ENCODE measurements around the gene C1D. TPM values are rescaled to one million over a fixed set of nuclear protein-coding genes. Genes with fewer than 3 reads are reported as not detected.

C1D gene
- total RNA-seq, 1 donor from 2014 or later: not detected

DNA sequence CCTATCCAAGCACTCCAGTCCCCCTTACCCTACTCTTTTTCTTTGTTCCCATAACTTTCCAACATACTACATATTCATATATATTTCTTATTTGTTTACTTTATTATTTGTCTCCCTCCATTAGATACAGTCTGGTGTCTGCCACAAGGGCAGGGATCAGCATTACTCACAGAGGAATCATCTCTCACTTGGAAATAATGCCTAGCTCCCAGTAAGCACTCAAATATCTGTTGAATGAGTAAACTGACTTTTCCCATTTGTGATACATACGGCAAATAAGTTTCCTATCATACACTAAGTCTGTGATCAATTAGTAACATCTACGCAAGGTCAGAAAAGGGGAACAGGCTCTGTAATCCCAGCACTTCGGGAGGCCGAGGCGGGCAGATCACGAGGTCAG lies 18.7 kb downstream of the C1D start:
- intact Hi-C loops (cut with DNase I): no loop called here
- H3K4me3 ChIP-seq: no peak overlapping the region
- DNase-seq (ENCODE audit: low spot score in 2 of 2): no peak
- TF ChIP-seq, protein P1, sequence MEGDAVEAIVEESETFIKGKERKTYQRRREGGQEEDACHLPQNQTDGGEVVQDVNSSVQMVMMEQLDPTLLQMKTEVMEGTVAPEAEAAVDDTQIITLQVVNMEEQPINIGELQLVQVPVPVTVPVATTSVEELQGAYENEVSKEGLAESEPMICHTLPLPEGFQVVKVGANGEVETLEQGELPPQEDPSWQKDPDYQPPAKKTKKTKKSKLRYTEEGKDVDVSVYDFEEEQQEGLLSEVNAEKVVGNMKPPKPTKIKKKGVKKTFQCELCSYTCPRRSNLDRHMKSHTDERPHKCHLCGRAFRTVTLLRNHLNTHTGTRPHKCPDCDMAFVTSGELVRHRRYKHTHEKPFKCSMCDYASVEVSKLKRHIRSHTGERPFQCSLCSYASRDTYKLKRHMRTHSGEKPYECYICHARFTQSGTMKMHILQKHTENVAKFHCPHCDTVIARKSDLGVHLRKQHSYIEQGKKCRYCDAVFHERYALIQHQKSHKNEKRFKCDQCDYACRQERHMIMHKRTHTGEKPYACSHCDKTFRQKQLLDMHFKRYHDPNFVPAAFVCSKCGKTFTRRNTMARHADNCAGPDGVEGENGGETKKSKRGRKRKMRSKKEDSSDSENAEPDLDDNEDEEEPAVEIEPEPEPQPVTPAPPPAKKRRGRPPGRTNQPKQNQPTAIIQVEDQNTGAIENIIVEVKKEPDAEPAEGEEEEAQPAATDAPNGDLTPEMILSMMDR (IDR thresholded peaks at IDR 0.05): no peak
- no peaks in the 10 kb centered on the region for H3K9me3 ChIP-seq
- no peak overlapping the region for H3K27ac ChIP-seq
- no peaks in the 10 kb centered on the region for H3K4me1 ChIP-seq
- H3K36me3 ChIP-seq: peaks cover 6 to 7% of the 10 kb centered on the region in 2 donors
- no peaks in the 10 kb centered on the region for H3K27me3 ChIP-seq

DNA sequence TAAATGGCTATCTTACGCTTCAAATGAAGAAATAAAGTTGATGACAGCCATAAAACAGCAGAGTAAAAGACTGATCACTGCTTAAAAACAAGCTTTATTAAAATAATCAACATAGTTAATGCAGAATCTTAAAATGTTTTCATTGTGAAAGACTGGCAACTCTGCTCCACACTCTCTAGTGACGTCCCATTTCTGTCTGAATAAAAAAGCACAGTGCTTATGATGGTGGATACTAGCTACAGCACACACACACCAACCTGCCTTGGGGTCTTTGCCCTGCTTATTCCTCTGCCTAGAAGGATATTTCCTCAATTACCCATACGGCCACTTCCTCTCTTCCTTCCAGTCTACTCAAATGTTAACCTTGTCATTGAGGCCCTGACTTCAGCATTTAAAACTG lies 19.1 kb downstream of the C1D start:
- no peak for DNase-seq (ENCODE audit: low spot score in 2 of 2)
- H3K27ac ChIP-seq: no peak overlapping the region
- no peaks in the 10 kb centered on the region for H3K27me3 ChIP-seq
- no peaks in the 10 kb centered on the region for H3K4me1 ChIP-seq
- peaks cover 6 to 7% of the 10 kb centered on the region in 2 donors for H3K36me3 ChIP-seq
- no peak overlapping the region for H3K4me3 ChIP-seq
- H3K9me3 ChIP-seq: no peaks in the 10 kb centered on the region
- intact Hi-C loops (cut with DNase I): no loop called here
- TF ChIP-seq, protein P1 (IDR thresholded peaks at IDR 0.05): no peak

DNA sequence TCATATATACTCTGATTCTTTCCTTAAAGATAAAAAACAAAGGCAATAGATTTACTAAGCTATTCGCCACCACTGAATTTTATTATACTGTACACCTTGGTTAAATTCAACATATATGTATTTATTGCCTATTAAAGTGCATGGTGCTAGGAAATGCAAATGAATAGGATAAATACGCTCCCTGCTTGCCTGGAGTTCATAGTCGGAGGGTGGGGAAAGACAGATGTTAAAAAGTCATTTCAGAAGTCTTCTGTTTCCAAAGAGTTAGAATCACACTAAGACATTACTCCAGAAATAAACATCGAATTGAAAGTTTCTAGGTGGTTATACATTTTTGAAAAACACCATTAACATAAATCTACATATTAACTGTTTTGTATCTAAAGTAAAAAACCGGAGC lies 19.8 kb downstream of the C1D start:
- H3K4me3 ChIP-seq: no peak overlapping the region
- TF ChIP-seq, protein P1 (IDR thresholded peaks at IDR 0.05): no peak
- H3K9me3 ChIP-seq: no peaks in the 10 kb centered on the region
- peaks cover 6 to 7% of the 10 kb centered on the region in 2 donors for H3K36me3 ChIP-seq
- no peak for DNase-seq (ENCODE audit: low spot score in 2 of 2)
- H3K4me1 ChIP-seq: no peaks in the 10 kb centered on the region
- intact Hi-C loops (cut with DNase I): no loop called here
- no peaks in the 10 kb centered on the region for H3K27me3 ChIP-seq
- H3K27ac ChIP-seq: no peak overlapping the region

DNA sequence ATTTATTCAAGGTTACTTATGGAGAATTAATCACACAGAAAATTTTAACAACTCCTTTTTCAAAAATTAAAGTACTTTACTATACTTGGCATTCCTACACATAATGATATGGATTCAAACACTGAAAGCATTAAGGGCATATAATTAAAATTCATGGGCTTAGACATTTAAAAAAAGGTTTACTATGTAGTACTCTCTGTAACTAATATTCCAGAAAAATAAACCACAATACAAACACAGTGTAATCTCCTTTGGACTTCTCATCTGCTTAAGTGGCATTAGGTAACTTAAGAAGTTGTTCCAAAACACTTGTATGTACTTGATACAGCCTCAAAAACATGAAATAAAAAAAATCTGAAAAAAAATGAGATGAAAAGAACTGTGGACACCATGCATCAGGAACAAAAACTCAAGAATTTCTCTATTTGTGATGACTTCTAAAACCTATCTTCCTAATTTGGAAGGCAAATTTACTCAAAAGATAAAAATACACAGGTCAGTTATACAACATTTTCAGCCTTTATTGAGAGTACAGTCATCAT lies 21.0 kb downstream of the C1D start:
- no peak for DNase-seq (ENCODE audit: low spot score in 2 of 2)
- TF ChIP-seq, protein P1 (IDR thresholded peaks at IDR 0.05): no peak
- Histone ChIP-seq H3K4me1 (no peaks in the 10 kb centered on the region), H3K4me3 (no peak overlapping the region), H3K9me3 (no peaks in the 10 kb centered on the region), H3K27me3 (no peaks in the 10 kb centered on the region), H3K27ac (no peak overlapping the region), H3K36me3 (peaks cover 6 to 7% of the 10 kb centered on the region in 2 donors)
- intact Hi-C loops (cut with DNase I): no loop called here

DNA sequence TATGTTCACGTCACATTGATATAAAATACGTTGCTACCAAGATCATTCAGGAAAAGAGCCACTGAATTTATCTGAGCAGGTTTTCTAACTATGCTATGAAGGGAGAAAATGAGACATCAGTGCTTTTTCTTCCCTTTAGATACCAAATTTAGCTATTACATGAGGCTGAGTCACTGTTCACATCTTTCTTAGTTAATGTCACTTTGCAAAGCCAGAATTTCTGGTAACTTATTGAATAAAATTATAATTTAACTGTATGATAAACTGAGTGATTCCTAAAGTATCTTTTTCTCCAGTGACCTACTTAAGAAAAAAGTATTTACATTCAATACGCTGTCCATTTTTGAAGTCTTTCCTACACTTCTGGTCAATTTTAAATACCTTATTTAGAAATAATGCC lies 22.7 kb downstream of the C1D start:
- TF ChIP-seq, protein P1 (IDR thresholded peaks at IDR 0.05): no peak
- Histone ChIP-seq H3K4me1 (no peaks in the 10 kb centered on the region), H3K4me3 (no peak overlapping the region), H3K27me3 (no peaks in the 10 kb centered on the region), H3K36me3 (peaks cover 6 to 7% of the 10 kb centered on the region in 2 donors), H3K9me3 (no peaks in the 10 kb centered on the region), H3K27ac (no peak overlapping the region)
- intact Hi-C loops (cut with DNase I): no loop called here
- DNase-seq (ENCODE audit: low spot score in 2 of 2): no peak

DNA sequence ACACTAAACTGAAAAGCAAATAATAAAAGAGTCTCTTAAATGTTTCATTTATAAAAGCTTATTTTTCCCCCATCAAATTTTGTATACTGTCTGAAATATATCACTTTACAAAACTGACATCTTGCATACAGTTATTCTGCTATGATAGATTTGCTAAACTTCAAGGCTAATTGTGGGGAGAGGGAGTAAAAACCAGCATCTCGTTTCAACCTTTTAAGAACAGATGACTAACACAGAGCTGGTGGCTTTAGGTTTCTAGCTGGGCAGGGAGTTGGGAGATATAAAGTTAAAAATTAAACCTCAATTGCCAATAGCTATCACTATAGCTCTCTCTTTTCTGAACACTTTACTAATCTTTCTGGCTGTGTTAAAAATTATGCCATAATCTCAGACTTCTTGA lies 23.5 kb downstream of the C1D start:
- H3K27me3 ChIP-seq: no peaks in the 10 kb centered on the region
- TF ChIP-seq, protein P1 (IDR thresholded peaks at IDR 0.05): no peak
- intact Hi-C loops (cut with DNase I): loop anchor here (10.0 kb wide), 1 partner anchor 565 kb away; no protein-coding TSS in a partner anchor
- no peaks in the 10 kb centered on the region for H3K9me3 ChIP-seq
- no peak for DNase-seq (ENCODE audit: low spot score in 2 of 2)
- no peaks in the 10 kb centered on the region for H3K4me1 ChIP-seq
- H3K4me3 ChIP-seq: no peak overlapping the region
- peaks cover 6 to 7% of the 10 kb centered on the region in 2 donors for H3K36me3 ChIP-seq
- no peak overlapping the region for H3K27ac ChIP-seq
